Activated B cell treated with CpG ODN at 0.5 μM for 24 hours (primary cell): Measurements from ENCODE around the gene PPM1H. TPM values are rescaled to one million over a fixed set of nuclear protein-coding genes. Genes with fewer than 3 reads are reported as not detected.
"Not testable (repeated sequence)": the region's sequence is repeated elsewhere in the genome, so short reads cannot be mapped to it uniquely, and the experiment has no call there.

Experiments
- ATAC-seq: fragments of 200-7000 bp; cut with Tn5 transposase; one replicate; pipeline ENCODE4 v1.10.0; 2021; ENCODE audit warnings: low read depth, mild to moderate bottlenecking, moderate library complexity
- CTCF ChIA-PET: fragments of 350-600 bp; sonication (Branson Sonifier 250); formaldehyde crosslinking; loops from one replicate; lab custom pipeline; 2021; ENCODE audit warnings: antibody characterized with exemption; lab: Charles Lee
- POLR2A ChIA-PET: fragments of 350-600 bp; sonication (Branson Sonifier 250); formaldehyde crosslinking; loops from one replicate; lab custom pipeline; 2021; ENCODE audit warnings: antibody characterized with exemption; lab: Charles Lee
- DNase-seq: peaks from one replicate; pipeline ENCODE4 v3.0.0; 2022
- H3K27ac Mint-ChIP-seq: one replicate; pipeline ENCODE4 v1.8.0; 2020; ENCODE audit warnings: mixed read lengths
- H3K27me3 Mint-ChIP-seq: one replicate; pipeline ENCODE4 v1.8.0; 2021; ENCODE audit warnings: mixed read lengths
- H3K36me3 Mint-ChIP-seq: one replicate; pipeline ENCODE4 v1.8.0; 2021; ENCODE audit warnings: low read depth, mixed read lengths
- H3K4me1 Mint-ChIP-seq: one replicate; pipeline ENCODE4 v1.8.0; 2021; ENCODE audit warnings: mixed read lengths
- H3K4me3 Mint-ChIP-seq: one replicate; pipeline ENCODE4 v1.8.0; 2020; ENCODE audit warnings: mild to moderate bottlenecking, mixed read lengths
- H3K9me3 Mint-ChIP-seq: one replicate; pipeline ENCODE4 v1.8.0; 2020; ENCODE audit warnings: mixed read lengths
- intact Hi-C: fragments of 100-400 bp; cut with micrococcal nuclease; formaldehyde crosslinking; loops from one replicate; pipeline ENCODE4 v1.15.1; 2024
- total RNA-seq: library from RNA; stranded (reverse); gene quantifications from 2 replicates; pipeline ENCODE4 v1.2.3, GENCODE V29; 2022
- TF ChIP-seq, protein P1 (sequence below): fragments of 200-600 bp; IDR thresholded peaks from one replicate; pipeline ENCODE4 v1.8.0; 2022; ENCODE audit warnings: antibody characterized with exemption, mild to moderate bottlenecking

Gene PPM1H
- total RNA-seq, 1 donor from 2014 or later: not detected

DNA sequence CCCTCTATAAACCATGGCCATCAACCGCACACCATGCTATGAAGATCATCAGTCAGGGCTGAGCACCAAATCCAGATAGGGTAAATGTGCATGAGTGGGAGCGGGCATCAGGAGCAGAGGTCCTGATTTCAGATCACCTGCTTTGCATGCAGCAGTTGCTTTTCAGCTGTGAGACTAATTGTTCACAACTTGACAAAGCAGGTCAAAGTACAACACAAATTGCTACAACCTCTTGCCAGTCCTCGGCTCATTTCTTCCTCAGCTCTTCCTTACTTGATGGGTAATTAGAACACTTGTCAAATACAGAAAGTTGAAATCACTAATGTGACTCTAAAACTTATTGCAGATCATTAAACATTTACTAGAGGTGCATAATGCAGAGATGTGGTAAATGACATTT, 171.6 kb downstream of the PPM1H start:
- CTCF ChIA-PET: no interaction called here
- H3K4me3 Mint-ChIP-seq: no peak overlapping the region
- TF ChIP-seq, protein P1, sequence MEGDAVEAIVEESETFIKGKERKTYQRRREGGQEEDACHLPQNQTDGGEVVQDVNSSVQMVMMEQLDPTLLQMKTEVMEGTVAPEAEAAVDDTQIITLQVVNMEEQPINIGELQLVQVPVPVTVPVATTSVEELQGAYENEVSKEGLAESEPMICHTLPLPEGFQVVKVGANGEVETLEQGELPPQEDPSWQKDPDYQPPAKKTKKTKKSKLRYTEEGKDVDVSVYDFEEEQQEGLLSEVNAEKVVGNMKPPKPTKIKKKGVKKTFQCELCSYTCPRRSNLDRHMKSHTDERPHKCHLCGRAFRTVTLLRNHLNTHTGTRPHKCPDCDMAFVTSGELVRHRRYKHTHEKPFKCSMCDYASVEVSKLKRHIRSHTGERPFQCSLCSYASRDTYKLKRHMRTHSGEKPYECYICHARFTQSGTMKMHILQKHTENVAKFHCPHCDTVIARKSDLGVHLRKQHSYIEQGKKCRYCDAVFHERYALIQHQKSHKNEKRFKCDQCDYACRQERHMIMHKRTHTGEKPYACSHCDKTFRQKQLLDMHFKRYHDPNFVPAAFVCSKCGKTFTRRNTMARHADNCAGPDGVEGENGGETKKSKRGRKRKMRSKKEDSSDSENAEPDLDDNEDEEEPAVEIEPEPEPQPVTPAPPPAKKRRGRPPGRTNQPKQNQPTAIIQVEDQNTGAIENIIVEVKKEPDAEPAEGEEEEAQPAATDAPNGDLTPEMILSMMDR: no peak
- peaks cover 9% of the 10 kb centered on the region for H3K27me3 Mint-ChIP-seq
- H3K9me3 Mint-ChIP-seq: no peaks in the 10 kb centered on the region
- intact Hi-C loops: no loop called here
- POLR2A ChIA-PET: no interaction called here
- DNase-seq: no peak
- ATAC-seq: no peak
- H3K36me3 Mint-ChIP-seq: no peaks in the 10 kb centered on the region
- H3K27ac Mint-ChIP-seq: no peak overlapping the region
- no peaks in the 10 kb centered on the region for H3K4me1 Mint-ChIP-seq

DNA sequence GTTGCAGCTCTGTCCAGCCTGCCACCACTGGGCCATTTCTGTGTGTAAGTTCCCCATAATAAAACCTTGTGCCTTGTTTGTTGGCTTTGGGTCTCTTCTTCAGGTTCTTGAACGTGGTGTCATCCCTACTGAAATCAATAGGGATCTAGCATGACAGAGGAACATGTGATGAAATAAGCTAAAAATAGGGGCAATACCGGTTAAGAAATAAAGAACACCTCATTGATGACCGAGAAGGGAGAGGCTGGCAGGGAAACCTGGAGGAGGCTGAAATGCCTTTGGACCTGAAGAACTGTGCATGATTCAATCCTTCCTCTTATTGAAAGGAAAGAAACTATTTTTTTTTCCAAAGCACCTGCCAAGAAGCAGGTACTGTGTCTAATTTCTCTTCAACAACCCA, 172.3 kb downstream of the PPM1H start:
- TF ChIP-seq, protein P1: no peak
- ATAC-seq: no peak
- Mint-ChIP-seq H3K27me3 (peaks cover 9% of the 10 kb centered on the region), H3K4me1 (no peaks in the 10 kb centered on the region), H3K4me3 (no peak overlapping the region), H3K27ac (no peak overlapping the region), H3K9me3 (no peaks in the 10 kb centered on the region), H3K36me3 (no peaks in the 10 kb centered on the region)
- ChIA-PET CTCF (no interaction called here), POLR2A (no interaction called here)
- intact Hi-C loops: no loop called here
- no peak for DNase-seq

DNA sequence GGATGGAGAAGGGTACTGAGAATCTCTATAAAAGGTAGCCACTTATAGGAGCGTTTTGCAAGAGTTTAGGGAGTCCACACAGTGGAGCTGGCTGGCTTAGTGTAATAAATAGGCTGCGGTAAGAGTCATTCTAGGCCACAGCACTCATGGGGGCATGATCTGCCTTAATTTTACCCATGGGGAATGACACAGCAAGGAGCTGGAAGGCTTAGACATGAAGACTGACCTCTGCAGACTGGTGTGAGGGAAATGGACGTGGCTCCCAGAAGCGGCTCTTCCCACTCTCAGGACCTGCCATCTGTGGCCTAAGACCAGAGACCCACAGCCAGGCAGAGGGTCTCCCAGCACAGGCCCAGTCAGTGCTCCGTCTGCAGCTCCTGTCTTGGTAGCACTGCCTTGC, 173.3 kb downstream of the PPM1H start:
- DNase-seq: no peak
- intact Hi-C loops: no loop called here
- TF ChIP-seq, protein P1: no peak
- no peak for ATAC-seq
- peaks cover 9% of the 10 kb centered on the region for H3K27me3 Mint-ChIP-seq
- no peak overlapping the region for H3K4me3 Mint-ChIP-seq
- no peaks in the 10 kb centered on the region for H3K4me1 Mint-ChIP-seq
- POLR2A ChIA-PET: no interaction called here
- no peaks in the 10 kb centered on the region for H3K9me3 Mint-ChIP-seq
- no peaks in the 10 kb centered on the region for H3K36me3 Mint-ChIP-seq
- CTCF ChIA-PET: no interaction called here
- H3K27ac Mint-ChIP-seq: no peak overlapping the region

DNA sequence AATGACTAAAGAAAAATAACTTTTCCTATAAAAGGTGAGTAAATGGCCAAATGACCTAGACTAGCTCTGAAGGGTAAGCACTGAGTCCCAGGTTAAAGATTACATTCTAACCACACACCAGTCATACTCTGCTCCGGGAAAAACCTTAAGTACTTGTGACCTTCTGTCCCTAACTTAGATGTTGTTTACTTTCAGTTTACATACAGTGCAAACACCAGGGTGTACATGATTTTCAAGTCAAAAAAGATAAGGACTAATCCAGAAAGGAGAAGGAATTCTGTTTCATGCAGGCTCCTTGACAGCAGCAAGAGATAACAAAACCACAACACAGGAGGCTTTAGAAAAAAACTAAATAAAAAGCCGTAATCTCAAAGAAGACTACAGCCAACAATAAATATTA, 174.2 kb downstream of the PPM1H start:
- TF ChIP-seq, protein P1: no peak
- Mint-ChIP-seq H3K4me3 (no peak overlapping the region), H3K4me1 (no peaks in the 10 kb centered on the region), H3K27ac (no peak overlapping the region), H3K9me3 (no peaks in the 10 kb centered on the region), H3K27me3 (peaks cover 11% of the 10 kb centered on the region), H3K36me3 (no peaks in the 10 kb centered on the region)
- no peak for ATAC-seq
- DNase-seq: no peak
- intact Hi-C loops: no loop called here
- ChIA-PET CTCF (no interaction called here), POLR2A (no interaction called here)

DNA sequence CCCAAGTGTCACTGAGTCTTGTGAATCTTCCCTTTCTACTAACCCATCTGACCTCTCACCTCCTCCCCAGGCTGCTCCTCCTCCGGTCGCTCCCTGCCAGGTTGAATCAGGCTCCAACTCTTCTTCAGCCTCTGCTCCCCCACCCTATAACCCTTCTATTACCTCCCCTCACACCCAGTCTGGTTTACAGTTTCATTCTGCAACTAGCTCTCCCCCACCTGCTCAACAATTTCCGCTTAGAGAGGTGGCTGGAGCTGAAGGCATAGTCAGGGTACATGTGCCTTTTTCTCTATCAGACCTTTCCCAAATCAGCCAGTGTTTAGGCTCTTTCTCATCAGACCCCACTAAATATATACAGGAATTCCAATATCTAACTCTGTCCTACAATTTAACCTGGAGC, 174.6 kb downstream of the PPM1H start:
- CTCF ChIA-PET, H3K36me3 Mint-ChIP-seq, H3K27ac Mint-ChIP-seq, intact Hi-C loops, POLR2A ChIA-PET, H3K4me1 Mint-ChIP-seq, H3K9me3 Mint-ChIP-seq, H3K4me3 Mint-ChIP-seq, ATAC-seq, DNase-seq: not testable (repeated sequence)
- H3K27me3 Mint-ChIP-seq: peaks cover 11% of the 10 kb centered on the region

DNA sequence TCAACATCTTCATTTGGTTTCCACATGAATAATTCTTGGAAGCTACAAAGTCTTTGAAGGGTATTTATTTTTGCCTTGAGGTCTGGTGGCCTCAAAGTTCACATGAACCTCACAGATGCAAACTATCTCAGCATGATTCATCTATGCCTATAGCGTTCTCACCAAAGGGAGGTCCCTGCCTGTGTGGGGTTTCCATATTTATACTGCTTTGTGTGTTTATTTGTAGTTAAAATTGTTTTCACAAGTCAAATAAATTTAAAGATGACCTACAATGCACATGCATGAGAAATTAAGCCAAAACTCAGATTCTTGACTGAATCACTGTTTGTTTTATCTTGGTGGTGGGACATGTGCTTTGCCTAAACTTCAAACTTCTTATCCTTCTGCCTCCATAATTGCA, 176.7 kb downstream of the PPM1H start:
- ATAC-seq (no peak), DNase-seq (no peak)
- intact Hi-C loops: no loop called here
- ChIA-PET POLR2A (no interaction called here), CTCF (no interaction called here)
- no peak overlapping the region for H3K4me3 Mint-ChIP-seq
- H3K4me1 Mint-ChIP-seq: no peaks in the 10 kb centered on the region
- H3K9me3 Mint-ChIP-seq: no peaks in the 10 kb centered on the region
- H3K27me3 Mint-ChIP-seq: peaks cover 11% of the 10 kb centered on the region
- H3K36me3 Mint-ChIP-seq: no peaks in the 10 kb centered on the region
- TF ChIP-seq, protein P1: no peak
- H3K27ac Mint-ChIP-seq: no peak overlapping the region
